ENCODE results near the gene BSX.

BSX gene

DNA sequence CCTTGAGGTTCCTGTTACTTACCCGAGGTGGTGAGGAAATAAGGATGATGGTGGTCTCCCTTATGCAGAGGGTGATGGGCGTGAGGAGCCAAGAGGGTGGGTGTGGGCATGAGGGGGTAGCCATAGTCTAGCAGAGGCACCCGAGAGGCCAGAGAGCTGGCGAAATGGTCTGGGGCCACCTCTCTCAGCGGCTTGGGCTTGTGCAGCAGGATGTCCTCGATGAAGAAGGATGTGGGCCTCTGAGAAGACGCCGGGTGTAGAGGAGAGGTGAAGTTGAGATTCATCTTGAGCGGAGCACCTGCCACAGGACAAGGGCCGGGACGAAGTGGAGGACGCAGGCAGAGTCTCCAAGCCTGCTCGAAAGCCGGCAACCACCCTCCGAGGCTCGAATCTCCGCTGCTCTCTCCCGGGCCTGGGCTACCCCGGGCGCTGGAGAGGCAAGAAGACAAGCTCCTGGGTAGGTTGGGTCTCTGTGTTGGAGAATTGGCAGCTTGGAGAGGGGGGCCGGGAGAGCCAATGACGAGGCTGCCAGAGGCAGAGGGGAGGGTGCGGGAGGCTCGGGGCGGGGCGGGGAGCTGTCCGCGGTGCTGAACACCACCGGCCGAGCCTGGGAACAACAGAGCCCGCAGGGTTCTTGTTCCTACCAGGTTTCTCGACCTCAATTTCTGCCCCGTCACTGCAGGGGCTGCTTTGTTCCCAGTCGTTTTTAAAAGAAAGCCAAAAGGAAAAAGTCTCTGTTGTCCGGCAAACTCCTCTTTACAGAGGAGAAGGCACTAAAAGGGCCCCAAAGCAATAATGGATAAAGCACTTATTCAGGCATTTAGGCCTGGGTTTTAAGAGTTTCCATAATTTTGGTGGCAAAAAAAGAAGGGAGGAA, at the start of gene BSX:
Gene BSX (minus strand): TSS at position 447 of the 877 bp plus-strand sequence. CDS start 163 bp downstream, at position 284.
- DNase-seq, result peak; percentile 83

GRCh38 chr11:123030517-123030916, 48.9 kb upstream of the BSX start:
- DNase-seq, result no peak

GRCh38 chr11:123020968-123021367, 39.3 kb upstream of the BSX start:
- peak; percentile 61 for DNase-seq

- no peak for DNase-seq
Observed at GRCh38 chr11:123018702-123019101, 37.1 kb upstream of the BSX start.

GRCh38 chr11:123011510-123011909, 29.9 kb upstream of the BSX start:
- no peak for DNase-seq

DNA sequence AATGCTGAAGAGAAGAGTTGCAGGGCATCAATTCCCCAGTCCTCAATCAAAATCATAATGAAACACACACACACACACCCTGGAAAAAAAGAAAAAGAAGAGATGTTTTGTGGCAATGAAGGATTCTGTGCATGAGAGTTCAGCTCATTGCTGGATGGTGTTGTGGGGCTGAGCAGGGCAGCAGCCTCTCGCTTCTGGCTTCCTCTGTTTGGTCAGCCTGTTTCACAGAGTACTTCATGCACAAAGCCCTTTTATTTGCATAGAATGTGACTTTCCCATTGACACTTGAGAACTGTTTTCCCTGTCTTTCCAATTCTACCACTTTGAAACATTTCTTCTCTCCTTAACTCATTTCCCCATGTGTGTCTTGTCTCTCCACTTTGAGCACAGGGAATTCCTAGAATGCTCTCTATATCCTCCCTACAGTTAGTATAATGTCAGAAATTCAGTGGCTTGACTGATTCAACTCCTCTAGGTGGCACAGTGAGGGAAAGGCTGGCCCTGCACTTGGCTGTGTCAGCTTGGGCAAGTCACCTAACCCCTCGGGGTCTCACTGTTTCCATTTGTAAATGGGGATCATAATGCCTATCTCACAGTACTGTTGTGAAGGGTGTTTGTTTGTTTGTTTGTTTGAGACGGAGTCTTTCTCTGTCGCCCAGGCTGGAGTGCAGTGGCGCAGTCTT, 25.4 kb upstream of the BSX start:
- no peak for DNase-seq

- no peak for DNase-seq
Observed at GRCh38 chr11:123000721-123001120, 19.1 kb upstream of the BSX start.

- DNase-seq, result no peak
Observed at GRCh38 chr11:122998727-122999366, 17.2 kb upstream of the BSX start.

DNA sequence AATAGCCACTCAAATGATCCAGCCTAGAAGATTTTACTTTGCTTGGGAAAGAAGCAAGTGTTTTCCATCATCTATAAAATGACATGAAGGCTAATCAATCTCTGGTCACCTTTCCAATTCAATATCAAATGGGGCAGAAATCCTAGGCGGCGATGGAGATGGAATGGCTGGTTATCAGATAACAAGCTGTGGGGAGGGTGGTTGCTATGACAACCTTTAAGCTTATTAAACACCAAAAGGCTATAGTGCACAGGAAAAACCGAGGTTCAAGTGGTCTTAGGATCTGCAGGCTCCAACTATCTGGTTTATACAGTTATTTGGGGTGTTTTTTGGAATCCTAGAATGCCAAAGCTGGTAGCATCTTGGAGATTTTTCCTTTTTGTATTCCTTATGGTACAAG, 13.9 kb upstream of the BSX start:
- no peak for DNase-seq

DNA sequence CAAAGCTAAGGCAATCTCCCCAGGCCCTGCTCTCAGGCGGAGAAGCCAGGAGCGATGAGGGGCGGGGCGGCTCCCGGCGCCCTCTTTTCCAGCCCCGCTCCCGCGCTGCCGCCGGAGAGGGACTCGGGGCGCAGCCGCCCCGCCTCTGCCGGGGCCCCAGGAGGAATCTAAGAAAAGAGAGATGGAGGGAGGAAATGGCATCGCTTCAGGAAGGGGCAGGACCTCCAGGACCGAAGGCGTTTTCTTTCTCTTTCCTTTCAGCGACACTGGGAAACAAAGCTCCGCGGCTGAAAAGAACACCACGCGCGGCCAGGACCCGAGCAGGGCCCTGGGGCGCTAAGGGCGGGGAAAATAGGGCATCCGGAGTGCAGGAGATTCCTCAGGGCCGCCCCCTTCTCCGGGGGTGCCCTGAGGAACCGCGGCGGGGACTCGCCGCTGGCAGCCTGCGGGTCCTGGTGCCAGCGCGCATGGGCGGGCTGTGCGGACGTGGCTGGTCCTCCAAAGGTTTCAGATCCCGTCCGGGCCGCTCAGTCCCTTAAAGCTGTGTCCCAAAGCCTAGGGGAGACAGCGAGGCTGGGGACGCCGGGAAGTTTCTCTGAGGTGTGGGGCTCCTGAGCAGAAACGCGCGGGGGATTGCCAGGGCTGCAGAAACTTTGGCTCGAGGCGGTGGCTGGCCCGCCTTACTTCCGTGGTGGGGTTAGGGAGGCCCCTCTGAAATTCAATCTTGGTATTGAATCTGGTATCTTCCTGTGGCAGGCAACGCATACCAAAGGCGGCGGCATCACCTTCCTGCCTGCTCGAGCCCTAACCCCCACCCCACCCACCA, 2.8 kb upstream of the BSX start:
- peak; percentile 68 for DNase-seq

DNA sequence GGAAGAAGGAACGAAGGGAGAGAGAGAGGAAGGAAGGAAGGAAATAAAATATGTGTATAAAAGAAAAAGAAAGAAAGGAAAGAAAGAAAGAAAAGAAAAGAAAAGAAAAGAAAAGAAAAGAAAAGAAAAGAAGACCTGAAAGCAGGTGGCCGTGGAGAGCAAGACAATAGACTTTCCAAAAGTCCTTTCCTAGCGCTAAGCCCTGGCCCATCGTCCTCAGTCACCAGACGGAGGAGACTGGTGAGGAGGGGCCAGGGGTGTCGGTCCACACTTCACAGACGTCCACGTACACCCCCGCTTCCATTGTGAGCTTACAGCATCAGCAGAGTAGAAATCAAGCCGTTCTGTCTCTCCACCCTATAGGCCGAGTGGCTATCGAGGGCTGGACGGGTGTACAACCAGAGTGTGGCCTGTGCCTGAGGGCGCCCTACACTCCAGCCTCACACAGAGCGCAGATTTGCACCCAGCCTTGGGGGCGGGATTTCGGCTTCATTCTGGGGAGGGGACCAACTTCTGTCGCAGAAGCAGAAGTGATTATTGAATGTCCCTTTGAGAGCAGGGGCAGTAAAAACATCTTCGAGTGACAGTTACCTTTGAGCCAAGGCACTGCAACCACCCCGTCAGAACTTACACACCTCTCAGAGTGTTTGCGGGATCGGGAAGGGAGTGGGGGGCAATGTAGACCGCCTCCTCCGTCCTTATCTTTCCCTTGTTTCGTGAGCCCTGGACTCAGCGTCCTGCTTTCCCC, 2.0 kb upstream of the BSX start:
- no peak for DNase-seq

DNA sequence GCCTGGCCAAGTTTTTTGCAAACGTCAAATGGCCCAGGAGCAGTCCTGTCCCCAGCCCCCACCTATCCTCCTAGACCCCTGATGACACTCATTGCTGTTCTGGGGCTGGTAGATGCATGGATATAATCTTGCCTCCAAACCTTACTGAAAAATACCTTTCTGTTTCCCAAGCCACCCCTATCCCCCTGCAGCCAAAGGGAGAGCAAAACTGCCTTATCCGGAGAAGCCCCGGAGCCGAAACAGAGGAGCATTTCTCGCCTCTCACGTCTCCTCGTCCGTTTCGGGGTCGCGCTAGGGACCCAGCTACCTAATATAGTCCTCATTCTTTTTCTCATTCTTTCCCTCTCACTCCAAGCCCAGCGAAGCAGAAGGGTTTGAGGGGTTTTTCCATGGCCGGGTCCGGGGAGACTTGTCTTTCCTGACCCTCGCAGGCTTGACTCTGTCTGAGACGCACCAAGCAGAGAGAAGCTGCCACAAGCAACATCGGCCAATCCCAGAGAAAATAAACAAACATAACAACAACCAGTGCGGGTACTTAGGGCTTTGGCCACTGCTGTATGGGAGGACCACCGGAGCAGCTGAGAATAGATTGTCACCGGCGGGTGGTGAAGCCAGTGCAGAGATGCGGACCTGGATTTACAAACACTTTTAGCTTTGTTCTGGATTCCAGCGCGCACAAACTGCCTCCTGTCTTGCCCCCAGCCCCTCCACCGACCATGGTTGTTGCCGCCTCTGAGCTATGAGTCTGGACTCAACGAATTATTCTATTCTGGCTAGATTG, 1.6 kb downstream of the BSX start:
- DNase-seq, result no peak

DNA sequence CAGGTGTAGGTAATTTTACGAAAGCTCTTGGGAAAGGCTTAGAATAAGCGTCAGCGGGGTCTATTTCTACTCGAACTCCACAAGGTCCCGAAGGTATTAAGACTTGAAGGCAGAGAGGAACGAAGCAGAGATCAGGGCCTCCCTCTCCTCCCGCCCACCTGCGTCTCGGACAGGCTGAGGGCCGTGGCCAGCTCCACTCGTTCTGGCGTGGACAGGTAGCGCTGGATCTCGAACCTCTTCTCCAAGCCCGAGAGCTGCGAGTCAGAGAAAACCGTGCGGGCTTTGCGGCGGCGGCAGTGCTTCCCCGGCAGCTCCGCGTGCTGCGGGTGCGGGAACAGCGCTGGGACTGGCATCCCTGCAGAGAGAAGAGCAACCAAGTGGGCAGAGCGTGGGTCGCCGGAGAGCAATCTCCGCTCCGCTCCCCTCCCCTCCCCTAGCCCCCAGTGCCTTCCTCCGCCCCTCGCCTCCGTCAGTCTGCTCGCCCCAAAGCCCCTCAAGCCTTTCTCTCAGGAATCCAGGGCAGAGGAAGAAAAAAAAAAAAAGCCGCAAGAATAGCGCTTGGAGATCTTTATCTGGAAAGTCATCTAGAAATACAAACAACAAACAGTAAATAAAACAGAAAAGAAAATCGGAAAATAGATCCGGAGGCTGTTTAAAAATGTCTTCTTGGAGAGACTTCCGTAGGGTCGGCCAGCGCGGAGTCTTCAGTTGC, 2.4 kb downstream of the BSX start:
- no peak for DNase-seq

DNA sequence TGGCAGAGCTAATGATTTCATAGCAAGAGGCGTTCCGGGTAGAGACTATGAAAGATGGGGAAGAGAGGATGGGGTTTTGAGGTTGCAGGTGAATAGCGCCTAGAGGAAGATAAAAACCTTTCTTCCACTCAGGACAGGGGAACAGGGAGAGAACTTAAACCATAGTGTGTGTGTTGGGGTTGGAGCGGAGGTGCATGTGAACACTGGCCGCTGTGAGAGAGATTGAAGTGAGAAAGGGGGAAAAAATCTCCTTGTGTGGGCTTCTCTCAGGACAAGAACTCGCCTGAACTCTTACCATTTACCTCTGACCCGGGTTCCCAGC, 3.4 kb downstream of the BSX start:
- no peak for DNase-seq

- DNase-seq, result peak; percentile 58
Observed at GRCh38 chr11:122977470-122978298, 4.0 kb downstream of the BSX start.

- DNase-seq, result no peak
Observed at GRCh38 chr11:122976734-122977469, 4.7 kb downstream of the BSX start.

DNA sequence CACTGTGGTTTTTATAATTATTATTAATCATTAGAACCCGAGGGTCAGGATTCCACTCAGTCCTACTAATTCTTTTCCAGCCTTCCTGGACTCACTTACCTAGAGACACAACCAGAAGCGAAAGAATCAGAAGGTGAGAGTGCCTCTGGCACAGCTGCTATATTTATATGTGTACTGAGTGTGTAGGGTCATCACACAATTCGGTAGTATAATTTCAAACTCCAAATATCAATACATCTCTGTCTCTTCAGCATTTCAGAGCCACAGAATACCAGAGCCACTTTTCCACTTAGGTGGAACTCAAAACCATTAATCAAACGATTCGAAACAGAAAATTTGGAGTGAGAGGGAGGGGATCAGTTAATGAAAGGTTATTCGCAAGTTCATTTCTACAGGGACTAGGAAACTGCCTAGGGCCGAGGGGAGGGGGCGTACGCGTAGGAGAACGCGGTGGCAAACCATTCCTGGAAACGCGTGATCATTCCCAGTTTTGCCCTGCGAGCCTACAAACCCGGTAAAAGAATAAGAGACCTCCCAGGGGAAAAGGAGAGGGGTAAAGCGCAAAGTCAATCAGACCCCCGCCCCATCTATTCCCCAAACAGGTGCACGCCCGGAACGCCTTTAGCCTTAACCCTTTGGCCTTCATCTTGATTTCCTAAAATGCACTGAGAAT, 5.4 kb downstream of the BSX start:
- DNase-seq, result no peak

DNA sequence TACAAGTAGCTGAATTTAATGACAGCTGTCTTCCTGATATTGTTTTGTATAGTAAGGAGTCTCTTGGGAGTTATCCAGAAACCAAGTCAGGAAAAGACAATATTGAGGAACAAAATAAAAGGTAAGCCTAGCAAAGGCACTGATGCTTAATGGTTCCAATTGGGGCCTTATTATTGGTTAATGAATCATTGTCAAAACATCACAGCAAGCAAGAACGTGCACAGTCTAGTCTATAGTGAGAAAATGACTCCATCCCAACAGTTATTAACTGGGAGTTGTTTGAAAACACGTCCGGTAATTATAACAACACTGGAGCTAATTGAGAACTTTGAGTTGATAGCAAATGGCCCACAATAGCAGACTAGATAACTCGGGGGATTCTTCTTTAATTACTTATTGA, 17.7 kb downstream of the BSX start:
- no peak for DNase-seq

GRCh38 chr11:122954455-122954854, 27.2 kb downstream of the BSX start:
- no peak for DNase-seq
